ENCODE data around the gene WARS2. TPM values are rescaled to one million over a fixed set of nuclear protein-coding genes. Genes with fewer than 3 reads are reported as not detected.

WARS2 gene
- total RNA-seq, 1 experiment from 2014 or later = 18.1 TPM

DNA sequence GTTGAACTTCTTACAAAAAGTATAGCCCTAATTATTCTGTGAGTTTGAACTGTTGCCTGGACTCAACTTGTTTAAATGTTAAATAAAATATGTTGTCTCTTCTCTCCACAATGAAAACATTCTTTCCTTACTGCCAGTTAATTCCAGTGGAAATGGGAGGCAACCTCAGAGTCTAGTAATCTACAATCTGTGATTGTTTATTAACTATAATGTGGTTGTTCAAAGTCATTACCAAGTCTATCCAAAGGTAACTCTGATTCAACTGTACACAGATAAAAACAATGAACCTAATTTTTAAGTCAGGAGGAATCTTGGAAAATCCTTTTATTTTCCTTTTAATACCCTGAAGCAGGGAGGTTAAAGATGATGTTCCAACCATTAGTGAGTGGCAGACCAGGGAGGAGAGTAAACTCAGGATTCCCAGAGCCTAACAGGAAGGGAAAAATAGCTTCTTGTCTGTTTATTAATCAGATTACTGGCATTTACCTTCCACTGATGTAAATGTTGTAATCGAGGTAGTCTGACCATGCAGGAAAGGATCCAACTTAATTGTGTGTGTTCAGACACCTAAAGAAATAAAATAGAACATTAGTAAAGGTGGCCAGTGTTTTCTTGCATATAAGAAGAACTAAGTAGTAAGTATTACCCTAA lies 95.2 kb downstream of the WARS2 start:
- Histone ChIP-seq H3K4me3 (ENCODE audit: low read length) (no peak overlapping the region), H3K4me2 (ENCODE audit: low read length) (no peak overlapping the region), H3K36me3 (ENCODE audit: low read depth, low read length) (no peaks in the 10 kb centered on the region), H3K27me3 (ENCODE audit: low read length) (no peaks in the 10 kb centered on the region), H3K9me3 (ENCODE audit: low read length) (no peaks in the 10 kb centered on the region), H2AFZ (ENCODE audit: low read length) (no peak overlapping the region), H3F3A (ENCODE audit: low read length, unreplicated experiment) (no peaks in the 10 kb centered on the region), H3K27ac (ENCODE audit: low read length) (no peak overlapping the region), H3K4me1 (ENCODE audit: insufficient read depth, low read length) (no peaks in the 10 kb centered on the region), H4K20me1 (ENCODE audit: low read length) (no peaks in the 10 kb centered on the region), H3K79me2 (ENCODE audit: low read length) (no peaks in the 10 kb centered on the region), H3K9me2 (replicated peaks; ENCODE audit: low read length) (no peaks in the 10 kb centered on the region), H3K9ac (ENCODE audit: low read length) (no peak overlapping the region)
- intact Hi-C loops (cut with micrococcal nuclease) = no loop called here
- BruUV-seq (replicated peaks) = no TSS peak
- ChIA-PET CTCF (no interaction called here), POLR2A (ENCODE audit: unreplicated experiment) (no interaction called here)
- no peak for ATAC-seq
- TF ChIP-seq EZH2phosphoT487 (IDR thresholded peaks at IDR 0.05; ENCODE audit: borderline replicate concordance, low read length) = no peak
- TF ChIP-seq, protein P1, sequence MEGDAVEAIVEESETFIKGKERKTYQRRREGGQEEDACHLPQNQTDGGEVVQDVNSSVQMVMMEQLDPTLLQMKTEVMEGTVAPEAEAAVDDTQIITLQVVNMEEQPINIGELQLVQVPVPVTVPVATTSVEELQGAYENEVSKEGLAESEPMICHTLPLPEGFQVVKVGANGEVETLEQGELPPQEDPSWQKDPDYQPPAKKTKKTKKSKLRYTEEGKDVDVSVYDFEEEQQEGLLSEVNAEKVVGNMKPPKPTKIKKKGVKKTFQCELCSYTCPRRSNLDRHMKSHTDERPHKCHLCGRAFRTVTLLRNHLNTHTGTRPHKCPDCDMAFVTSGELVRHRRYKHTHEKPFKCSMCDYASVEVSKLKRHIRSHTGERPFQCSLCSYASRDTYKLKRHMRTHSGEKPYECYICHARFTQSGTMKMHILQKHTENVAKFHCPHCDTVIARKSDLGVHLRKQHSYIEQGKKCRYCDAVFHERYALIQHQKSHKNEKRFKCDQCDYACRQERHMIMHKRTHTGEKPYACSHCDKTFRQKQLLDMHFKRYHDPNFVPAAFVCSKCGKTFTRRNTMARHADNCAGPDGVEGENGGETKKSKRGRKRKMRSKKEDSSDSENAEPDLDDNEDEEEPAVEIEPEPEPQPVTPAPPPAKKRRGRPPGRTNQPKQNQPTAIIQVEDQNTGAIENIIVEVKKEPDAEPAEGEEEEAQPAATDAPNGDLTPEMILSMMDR (conservative IDR thresholded peaks at IDR 0.05; ENCODE audit: low read depth, low read length) = no peak
- no peak for TF ChIP-seq EZH2 (IDR thresholded peaks at IDR 0.05; ENCODE audit: low read length, unreplicated experiment)
- DNase-seq = no peak

DNA sequence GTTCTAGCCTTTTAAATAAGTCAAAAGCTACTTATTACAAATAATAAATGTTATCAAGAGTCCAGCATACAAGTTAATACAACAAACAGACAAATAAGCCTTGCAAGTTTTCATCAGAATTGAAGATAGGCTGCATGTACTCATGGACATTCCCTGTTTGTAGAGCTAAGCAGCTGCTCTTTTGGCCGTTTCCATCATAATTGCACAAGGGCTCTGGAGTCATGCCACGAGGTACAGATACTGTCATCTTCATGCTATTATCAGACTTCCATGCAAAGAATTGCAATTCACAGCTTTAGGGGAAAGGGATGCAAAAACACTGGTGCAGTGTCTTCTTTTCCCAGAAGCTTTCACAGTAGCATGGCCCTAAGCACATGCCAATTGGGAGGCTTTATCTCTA lies 99.5 kb downstream of the WARS2 start:
- DNase-seq (no peak), ATAC-seq (no peak)
- Histone ChIP-seq H2AFZ (ENCODE audit: low read length) (no peak overlapping the region), H3K9me3 (ENCODE audit: low read length) (no peaks in the 10 kb centered on the region), H3F3A (ENCODE audit: low read length, unreplicated experiment) (no peaks in the 10 kb centered on the region), H3K4me3 (ENCODE audit: low read length) (no peak overlapping the region), H4K20me1 (ENCODE audit: low read length) (no peaks in the 10 kb centered on the region), H3K79me2 (ENCODE audit: low read length) (no peaks in the 10 kb centered on the region), H3K4me1 (ENCODE audit: insufficient read depth, low read length) (no peaks in the 10 kb centered on the region), H3K9me2 (replicated peaks; ENCODE audit: low read length) (no peaks in the 10 kb centered on the region), H3K27me3 (ENCODE audit: low read length) (no peaks in the 10 kb centered on the region), H3K9ac (ENCODE audit: low read length) (no peak overlapping the region), H3K4me2 (ENCODE audit: low read length) (no peak overlapping the region), H3K36me3 (ENCODE audit: low read depth, low read length) (no peaks in the 10 kb centered on the region), H3K27ac (ENCODE audit: low read length) (no peak overlapping the region)
- intact Hi-C loops (cut with micrococcal nuclease) = no loop called here
- ChIA-PET CTCF (no interaction called here), POLR2A (ENCODE audit: unreplicated experiment) (no interaction called here)
- TF ChIP-seq EZH2phosphoT487 (IDR thresholded peaks at IDR 0.05; ENCODE audit: borderline replicate concordance, low read length) (no peak), EZH2 (IDR thresholded peaks at IDR 0.05; ENCODE audit: low read length, unreplicated experiment) (no peak)
- TF ChIP-seq, protein P1 (conservative IDR thresholded peaks at IDR 0.05; ENCODE audit: low read depth, low read length) = no peak
- no TSS peak for BruUV-seq (replicated peaks)

DNA sequence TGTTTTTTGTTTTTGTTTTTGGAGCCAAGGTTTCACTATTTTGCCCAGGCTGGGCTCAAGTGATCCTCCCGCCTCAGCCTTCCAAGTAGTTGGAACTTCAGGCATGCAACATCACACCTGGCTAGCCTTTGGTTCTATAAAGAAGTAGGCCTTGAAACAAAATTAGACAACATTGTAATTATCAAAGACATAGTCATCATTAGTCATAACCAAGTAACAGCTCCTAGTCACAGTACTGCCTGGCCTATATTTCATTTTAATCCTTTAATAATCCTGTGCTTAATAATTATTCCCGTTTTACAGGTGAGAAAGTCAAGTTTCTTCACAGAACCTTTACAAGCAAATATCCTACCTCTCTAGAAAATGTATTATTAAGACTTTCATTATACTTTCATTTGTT lies 100.0 kb downstream of the WARS2 start:
- no peaks in the 10 kb centered on the region for H3K9me2 ChIP-seq (replicated peaks; ENCODE audit: low read length)
- intact Hi-C loops (cut with micrococcal nuclease) = no loop called here
- POLR2A ChIA-PET (ENCODE audit: unreplicated experiment) = no interaction called here
- no peaks in the 10 kb centered on the region for H3K4me1 ChIP-seq (ENCODE audit: insufficient read depth, low read length)
- TF ChIP-seq, protein P1 (conservative IDR thresholded peaks at IDR 0.05; ENCODE audit: low read depth, low read length) = no peak
- no peaks in the 10 kb centered on the region for H4K20me1 ChIP-seq (ENCODE audit: low read length)
- H3K27ac ChIP-seq (ENCODE audit: low read length) = no peak overlapping the region
- ATAC-seq = no peak
- H3K9ac ChIP-seq (ENCODE audit: low read length) = no peak overlapping the region
- H3K4me2 ChIP-seq (ENCODE audit: low read length) = no peak overlapping the region
- no peak overlapping the region for H3K4me3 ChIP-seq (ENCODE audit: low read length)
- DNase-seq = no peak
- H3K36me3 ChIP-seq (ENCODE audit: low read depth, low read length) = no peaks in the 10 kb centered on the region
- CTCF ChIA-PET = no interaction called here
- H2AFZ ChIP-seq (ENCODE audit: low read length) = no peak overlapping the region
- BruUV-seq (replicated peaks) = no TSS peak
- H3K9me3 ChIP-seq (ENCODE audit: low read length) = no peaks in the 10 kb centered on the region
- no peaks in the 10 kb centered on the region for H3K27me3 ChIP-seq (ENCODE audit: low read length)
- no peaks in the 10 kb centered on the region for H3K79me2 ChIP-seq (ENCODE audit: low read length)
- no peaks in the 10 kb centered on the region for H3F3A ChIP-seq (ENCODE audit: low read length, unreplicated experiment)

Measured in PC-3 (cell line).